Esophagus squamous epithelium (tissue), 4 donors: Measurements from ENCODE around the gene DPP3.

Experiments used
- POLR2A ChIP-seq, 4 donors: fragments of 450-650 bp; IDR thresholded peaks; one replicate each; pipeline ENCODE4 v1.6.1; 2017; ENCODE audit warnings: antibody characterized with exemption in 4 of 4, mild to moderate bottlenecking in 4 of 4, moderate library complexity in 3 of 4
- TF ChIP-seq, protein P1 (sequence below), 6 experiments: fragments of 450-650 bp in 4 of 6; fragments of 200-600 bp in 2 of 6; sonication (generic) in 2 of 6; IDR thresholded peaks; one replicate each; pipeline ENCODE4 v1.5.1; 2016 to 2019; ENCODE audit warnings: antibody characterized with exemption in 6 of 6, mild to moderate bottlenecking in 4 of 6, moderate library complexity in 4 of 6

DNA sequence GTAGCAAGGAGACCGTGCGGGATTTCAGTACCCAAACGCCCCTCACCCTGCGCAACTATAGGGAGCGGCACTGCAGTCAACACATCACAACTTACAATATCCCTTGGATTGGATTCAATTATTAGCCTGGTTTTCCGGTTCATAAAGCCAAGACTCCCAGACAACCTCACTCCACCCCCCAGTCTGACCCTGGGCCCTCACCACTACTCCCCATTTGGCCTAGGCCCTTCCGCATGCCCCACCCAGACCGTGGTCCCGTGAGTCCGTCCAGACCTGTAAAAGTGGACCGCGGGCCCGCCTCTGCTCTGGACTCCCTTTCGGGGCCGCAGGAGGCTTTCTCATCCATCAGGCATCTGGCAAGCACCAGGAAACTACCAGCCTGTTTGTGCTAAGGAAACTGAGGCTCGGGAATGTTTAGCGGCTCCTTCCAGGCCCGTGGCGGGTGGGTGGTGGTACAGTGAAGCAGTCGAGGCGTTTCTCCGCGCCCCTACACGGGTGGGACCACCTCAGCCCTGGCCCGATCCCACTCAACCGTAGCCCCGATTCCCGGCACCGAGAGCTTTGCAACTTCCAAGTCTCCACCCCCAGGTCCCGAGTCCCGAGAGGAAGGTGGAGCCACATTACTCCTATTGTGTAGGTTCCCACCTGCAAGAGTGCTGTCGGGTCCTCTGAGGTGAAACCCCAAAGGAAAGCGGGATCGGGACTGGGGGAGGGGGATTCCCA is 679 bp upstream of the DPP3 start:
- TF ChIP-seq POLR2A (IDR thresholded peaks at IDR 0.05): no peak
- TF ChIP-seq, protein P1, sequence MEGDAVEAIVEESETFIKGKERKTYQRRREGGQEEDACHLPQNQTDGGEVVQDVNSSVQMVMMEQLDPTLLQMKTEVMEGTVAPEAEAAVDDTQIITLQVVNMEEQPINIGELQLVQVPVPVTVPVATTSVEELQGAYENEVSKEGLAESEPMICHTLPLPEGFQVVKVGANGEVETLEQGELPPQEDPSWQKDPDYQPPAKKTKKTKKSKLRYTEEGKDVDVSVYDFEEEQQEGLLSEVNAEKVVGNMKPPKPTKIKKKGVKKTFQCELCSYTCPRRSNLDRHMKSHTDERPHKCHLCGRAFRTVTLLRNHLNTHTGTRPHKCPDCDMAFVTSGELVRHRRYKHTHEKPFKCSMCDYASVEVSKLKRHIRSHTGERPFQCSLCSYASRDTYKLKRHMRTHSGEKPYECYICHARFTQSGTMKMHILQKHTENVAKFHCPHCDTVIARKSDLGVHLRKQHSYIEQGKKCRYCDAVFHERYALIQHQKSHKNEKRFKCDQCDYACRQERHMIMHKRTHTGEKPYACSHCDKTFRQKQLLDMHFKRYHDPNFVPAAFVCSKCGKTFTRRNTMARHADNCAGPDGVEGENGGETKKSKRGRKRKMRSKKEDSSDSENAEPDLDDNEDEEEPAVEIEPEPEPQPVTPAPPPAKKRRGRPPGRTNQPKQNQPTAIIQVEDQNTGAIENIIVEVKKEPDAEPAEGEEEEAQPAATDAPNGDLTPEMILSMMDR (IDR thresholded peaks at IDR 0.05): no peak
